NCI-H510A treated with DMSO at 0.1 percent for 48 hours (cell line): ENCODE data around the gene OR2F2.

Experiments used
- DNase-seq: peaks from one replicate; lab custom pipeline; 2025; lab: John Stamatoyannopoulos, UW

OR2F2 gene

GRCh38 chr7:143914938-143915652, 19.9 kb upstream of the OR2F2 start:
- no peak for DNase-seq

DNA sequence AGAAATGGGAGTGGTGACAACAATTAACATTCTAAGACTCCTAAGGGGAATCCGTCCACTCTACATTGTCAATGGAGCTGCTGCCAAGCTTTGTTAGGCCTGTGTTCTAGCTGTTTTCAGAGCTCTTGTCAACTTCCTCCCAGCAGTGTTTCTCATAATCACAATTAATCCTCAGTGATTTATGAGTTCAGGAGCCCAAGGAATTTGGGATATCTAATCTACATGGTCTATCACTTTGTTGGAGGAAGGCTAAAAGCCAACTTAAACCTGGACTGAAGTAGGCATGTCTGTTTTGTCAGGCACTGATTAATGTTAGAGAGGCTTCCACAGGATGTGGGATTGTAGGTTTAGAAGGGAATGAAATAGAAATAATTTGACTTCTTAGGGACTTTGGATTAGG, 10.2 kb upstream of the OR2F2 start:
- no peak for DNase-seq

- DNase-seq: no peak
These were observed 5.7 kb upstream of the OR2F2 start for GRCh38 chr7:143929224-143929920.

DNA sequence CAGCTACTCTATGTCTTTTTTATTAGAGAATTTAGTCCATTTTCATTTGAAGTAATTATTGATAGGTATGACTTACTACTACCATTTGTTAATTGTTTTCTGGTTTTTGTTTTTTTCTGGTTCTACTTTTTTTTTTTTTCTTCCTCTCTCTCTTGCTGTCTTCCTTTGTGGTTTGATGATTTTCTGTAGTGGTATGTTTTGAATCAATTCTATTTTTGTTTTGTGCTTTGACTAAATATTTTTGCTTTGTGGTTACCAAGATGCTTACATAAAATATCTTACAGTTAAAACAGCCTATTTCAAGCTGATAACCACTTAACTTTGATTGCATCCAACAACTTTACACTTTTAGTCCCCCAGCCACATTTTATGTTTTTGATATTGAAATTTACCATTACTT, 3.3 kb upstream of the OR2F2 start:
- DNase-seq: no peak

GRCh38 chr7:143936087-143937009, 1.3 kb downstream of the OR2F2 start:
- no peak for DNase-seq

DNA sequence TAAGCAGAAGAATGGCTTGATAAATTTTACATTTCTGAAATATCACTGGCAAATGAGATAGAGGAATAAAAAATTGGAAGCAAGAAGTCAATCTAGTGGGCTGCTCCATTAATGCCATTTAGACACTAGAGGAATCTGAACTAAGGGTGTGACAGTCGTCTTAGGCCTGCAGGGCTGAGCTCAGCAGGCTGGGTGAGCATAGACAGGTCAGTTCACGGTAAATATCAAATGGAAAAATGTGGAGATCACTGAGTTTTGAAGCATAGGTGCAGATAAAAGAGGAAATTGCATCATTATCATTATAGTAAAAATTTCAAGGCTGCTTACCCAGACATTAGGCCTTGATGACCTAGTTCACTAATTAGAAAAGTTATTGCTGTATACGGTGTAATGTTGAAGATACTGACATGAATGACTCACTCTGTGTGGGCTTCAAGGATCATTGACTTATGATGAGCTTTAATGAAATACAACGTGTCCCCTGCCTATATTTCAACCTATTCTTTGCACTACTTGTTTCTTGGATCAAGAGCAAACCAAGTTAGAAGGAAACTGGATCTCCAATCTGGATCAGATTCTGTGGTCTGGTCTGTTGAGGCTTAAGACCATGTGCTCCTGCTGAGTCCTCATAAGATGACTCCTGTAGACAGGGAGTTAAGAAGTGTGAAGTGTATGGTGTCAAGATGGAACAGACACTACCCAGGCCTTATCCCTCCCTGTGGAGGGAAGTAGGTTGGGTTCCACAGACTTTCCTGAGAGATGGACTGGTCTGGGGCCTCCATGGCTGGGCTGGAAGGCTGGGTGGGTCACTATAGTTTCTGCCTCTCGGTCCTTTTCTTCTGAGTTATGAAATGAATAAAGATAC, 3.6 kb downstream of the OR2F2 start:
- no peak for DNase-seq

DNA sequence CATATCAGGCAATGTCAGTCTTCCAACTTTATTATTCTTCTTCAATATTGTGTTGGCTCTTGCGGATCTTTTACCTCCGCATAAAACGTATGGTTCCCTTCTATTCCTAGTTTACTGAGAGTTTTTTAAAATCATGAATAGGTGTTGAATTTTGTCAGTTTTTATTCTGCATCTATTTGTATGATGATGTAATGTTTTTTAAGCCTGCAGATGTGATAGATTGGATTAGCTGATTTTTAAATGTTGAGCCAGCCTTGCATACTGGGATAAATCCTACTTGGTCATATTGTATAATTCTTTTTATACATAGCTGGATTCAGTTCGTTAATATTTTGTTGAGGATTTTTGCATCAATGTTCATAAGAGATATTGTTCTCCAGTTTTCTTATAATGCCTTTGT, 10.4 kb downstream of the OR2F2 start:
- DNase-seq: no peak

- DNase-seq: no peak
These were observed 12.1 kb downstream of the OR2F2 start for GRCh38 chr7:143947111-143947510.

GRCh38 chr7:143948733-143949132, 13.7 kb downstream of the OR2F2 start:
- DNase-seq: no peak

GRCh38 chr7:143953421-143953820, 18.4 kb downstream of the OR2F2 start:
- DNase-seq: no peak

- no peak for DNase-seq
These were observed 19.1 kb downstream of the OR2F2 start for GRCh38 chr7:143954135-143954534.

GRCh38 chr7:143954544-143954943, 19.5 kb downstream of the OR2F2 start, which contains the start of gene OR2F1:
TSS of gene OR2F1 (plus strand) at chr7:143954844. CDS start at chr7:143959971, 5,127 bp downstream.
- no peak for DNase-seq

DNA sequence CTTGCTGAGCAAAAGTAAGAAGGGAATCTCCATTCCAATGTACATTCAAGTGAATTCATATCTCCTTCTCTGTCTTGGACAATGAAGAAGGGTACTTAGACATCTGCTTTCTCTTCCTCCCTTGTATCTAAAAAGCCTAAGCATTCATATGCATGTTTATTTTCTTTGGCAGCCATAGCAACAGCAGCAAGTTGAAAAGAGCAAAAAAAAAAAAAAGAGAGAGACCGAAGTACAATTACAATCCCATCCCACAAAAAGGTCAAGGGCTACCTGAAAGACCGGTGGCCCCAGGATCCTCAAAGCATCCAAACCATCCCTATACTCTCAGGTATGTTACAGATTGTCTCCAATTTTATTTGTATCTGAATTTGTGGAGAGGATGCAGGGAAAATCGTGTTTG, 23.7 kb downstream of the OR2F2 start:
- DNase-seq: no peak

DNA sequence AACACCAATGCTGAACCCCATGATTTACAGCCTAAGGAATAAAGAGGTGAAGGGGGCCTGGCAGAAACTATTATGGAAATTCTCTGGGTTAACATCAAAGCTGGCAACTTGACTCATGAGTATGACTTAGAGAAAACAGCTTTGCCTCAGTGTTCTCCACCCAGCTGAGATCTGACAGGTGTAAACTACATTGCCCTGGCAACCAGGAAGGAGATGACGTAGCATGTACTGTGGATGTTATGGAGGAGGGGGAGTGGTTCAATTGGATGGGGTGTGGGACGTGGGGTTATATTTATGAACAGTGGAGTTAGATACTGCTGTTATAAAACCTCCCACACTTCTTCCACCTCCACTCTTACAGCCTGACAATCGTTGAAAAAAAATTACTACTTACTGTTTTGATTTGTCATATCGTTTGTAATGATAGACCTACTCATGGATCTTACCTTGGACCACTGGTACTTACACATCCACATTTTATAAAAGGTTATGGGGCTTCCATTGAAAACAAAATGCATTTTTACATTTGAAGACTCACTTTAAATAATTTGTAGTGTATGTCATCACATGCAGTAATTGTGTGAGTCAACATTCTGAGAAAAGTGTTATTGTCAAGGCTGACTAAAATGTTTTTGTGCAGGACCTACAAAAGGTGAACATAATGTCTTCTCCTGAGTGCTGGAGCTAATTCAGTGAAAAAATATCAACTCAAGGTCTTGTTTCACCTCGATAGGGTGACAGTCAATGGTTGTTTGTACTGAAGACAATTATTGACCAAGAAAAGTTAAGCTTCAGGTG, 26.0 kb downstream of the OR2F2 start:
- DNase-seq: no peak

GRCh38 chr7:143965280-143965679, 30.2 kb downstream of the OR2F2 start:
- no peak for DNase-seq

DNA sequence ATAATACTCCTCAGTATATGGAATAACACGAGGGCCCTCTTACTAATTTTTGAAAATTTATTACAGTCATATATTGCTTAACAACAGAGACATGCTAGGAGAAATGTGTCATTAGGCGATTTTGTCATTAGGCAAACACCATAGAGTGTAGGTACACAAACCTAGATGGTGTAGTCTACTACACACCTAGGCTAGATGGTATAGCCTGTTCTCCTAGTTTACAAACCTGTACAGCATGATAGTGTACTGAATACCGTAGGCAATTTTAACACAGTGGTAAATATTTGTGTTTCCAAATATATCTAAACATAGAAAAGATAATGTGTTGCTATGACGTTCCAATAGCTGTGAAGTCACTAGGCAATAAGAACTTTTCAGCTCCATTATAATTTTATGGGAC, 32.4 kb downstream of the OR2F2 start:
- no peak for DNase-seq

DNA sequence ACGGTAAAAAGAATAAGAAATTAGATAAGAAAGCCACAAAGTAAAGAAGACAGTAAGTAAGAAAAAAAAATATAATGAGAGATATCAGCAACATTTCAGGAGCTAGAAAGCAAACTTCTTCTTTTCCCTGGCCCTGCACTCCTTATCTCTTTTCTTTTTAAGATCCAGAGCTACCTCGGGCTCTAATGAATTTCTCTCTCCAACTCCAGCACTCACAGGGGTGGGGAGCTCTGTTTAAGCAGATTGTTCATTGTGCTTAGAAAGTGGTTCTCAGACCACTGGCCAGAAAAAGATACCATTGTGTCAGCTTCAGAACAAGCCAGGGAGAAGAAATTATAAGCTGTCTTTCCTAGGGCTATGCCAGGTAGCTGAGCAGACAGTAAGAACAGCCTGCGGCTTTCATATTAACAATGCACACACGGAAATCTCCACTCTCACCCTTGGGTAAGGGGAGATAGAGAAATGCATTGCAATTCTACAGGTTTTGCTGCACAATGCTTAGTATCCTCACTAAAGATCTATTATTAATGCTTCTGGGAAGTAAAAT, 38.9 kb downstream of the OR2F2 start:
- no peak for DNase-seq

DNA sequence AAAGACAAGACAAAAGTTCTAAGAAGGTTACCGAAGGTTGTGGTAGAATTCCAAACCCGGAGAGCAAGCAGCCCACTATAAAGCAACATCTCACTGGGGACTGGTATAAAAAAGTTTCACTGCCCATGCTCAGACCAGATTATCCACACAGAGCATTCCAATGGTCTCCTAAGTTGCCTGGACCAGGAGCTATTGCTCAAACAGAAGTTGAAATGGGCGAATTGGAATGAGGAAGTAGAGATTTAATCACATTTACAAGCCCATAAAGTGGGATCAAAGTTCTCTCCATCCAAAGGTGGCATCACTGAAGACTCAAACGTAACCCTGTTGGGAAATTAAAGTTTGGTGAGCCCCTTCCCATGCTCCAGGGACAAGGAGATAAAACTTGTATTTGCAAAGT, 39.4 kb downstream of the OR2F2 start:
- DNase-seq: no peak

GRCh38 chr7:143975617-143976016, 40.6 kb downstream of the OR2F2 start:
- no peak for DNase-seq

GRCh38 chr7:143978585-143978984, 43.6 kb downstream of the OR2F2 start:
- DNase-seq: no peak

DNA sequence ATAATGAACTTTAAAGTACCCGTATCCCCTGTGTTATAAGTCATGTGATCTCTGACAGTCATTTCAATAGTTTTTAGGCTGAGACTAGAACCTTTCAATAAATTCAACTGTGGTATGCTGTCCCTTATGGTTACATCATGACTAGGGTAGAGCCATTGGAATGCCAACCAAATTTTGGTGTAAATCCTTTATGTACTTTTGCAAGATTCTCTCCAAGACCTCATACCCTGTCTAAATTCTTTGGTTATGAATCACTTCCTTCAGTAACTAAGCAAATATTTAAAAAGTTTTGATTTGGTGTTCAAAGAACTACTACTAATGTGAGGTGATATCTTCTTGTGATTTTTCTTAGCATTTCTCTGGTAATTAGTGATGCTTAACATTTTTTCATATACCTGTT, 44.3 kb downstream of the OR2F2 start:
- no peak for DNase-seq
